DND-41 (cell line): ENCODE measurements around the gene GSAP.

ENCODE experiments used
- ATAC-seq: fragments of 200-7000 bp; cut with Tn5 transposase; 3 replicates; pipeline ENCODE4 v1.9.1; 2021; ENCODE audit warnings: low read depth; ENCODE audit not compliant: insufficient read depth
- DNase-seq: peaks from one replicate; pipeline ENCODE4 v3.0.0-alpha.2; 2020
- H2AFZ ChIP-seq: 2 replicates; pipeline ENCODE4 v1.6.0; 2012; ENCODE audit warnings: low read depth, low read length
- H3K27ac ChIP-seq: 2 replicates; pipeline ENCODE4 v1.5.1; 2012; ENCODE audit warnings: low read length, inconsistent platforms
- H3K27me3 ChIP-seq: fragments of 200-600 bp; sonication (generic); 2 replicates; pipeline ENCODE4 v1.6.0; 2012; ENCODE audit warnings: low read length, mild to moderate bottlenecking, inconsistent platforms; ENCODE audit not compliant: insufficient read depth, poor library complexity
- H3K36me3 ChIP-seq: 2 replicates; pipeline ENCODE4 v1.5.1; 2012; ENCODE audit warnings: low read length, inconsistent platforms; ENCODE audit not compliant: insufficient read depth
- H3K4me1 ChIP-seq: 2 replicates; pipeline ENCODE4 v1.5.1; 2012; ENCODE audit warnings: mild to moderate bottlenecking, low read length; ENCODE audit not compliant: insufficient read depth
- H3K4me2 ChIP-seq: 2 replicates; pipeline ENCODE4 v1.6.0; 2012; ENCODE audit warnings: mild to moderate bottlenecking, moderate library complexity, low read length, inconsistent platforms; ENCODE audit not compliant: insufficient read depth
- H3K4me3 ChIP-seq, 2 experiments: fragments of 200-600 bp in 1 of 2; shearing (Covaris generic) in 1 of 2; 2 replicates each; pipeline ENCODE4 v1.5.1; 2012 to 2016; ENCODE audit warnings: inconsistent platforms in 2 of 2, low read length in 2 of 2, mild to moderate bottlenecking in 2 of 2, low read depth in 1 of 2, moderate library complexity in 1 of 2
- H3K79me2 ChIP-seq: 2 replicates; pipeline ENCODE4 v1.6.0; 2012; ENCODE audit warnings: low read length, inconsistent platforms; ENCODE audit not compliant: insufficient read depth
- H3K9ac ChIP-seq: 2 replicates; pipeline ENCODE4 v1.6.0; 2012; ENCODE audit warnings: low read depth, mild to moderate bottlenecking, inconsistent platforms, low read length, moderate library complexity
- H3K9me3 ChIP-seq: 2 replicates; pipeline ENCODE4 v1.5.1; 2012; ENCODE audit warnings: low read length, moderate library complexity, mild to moderate bottlenecking, inconsistent platforms; ENCODE audit not compliant: insufficient read depth, severe bottlenecking
- H4K20me1 ChIP-seq: 2 replicates; pipeline ENCODE4 v1.6.0; 2012; ENCODE audit warnings: low read length; ENCODE audit not compliant: insufficient read depth
- CTCF ChIP-seq: IDR thresholded peaks from 2 replicates; pipeline ENCODE4 v1.5.1; 2012; ENCODE audit warnings: borderline replicate concordance, low read length, moderate library complexity, mild to moderate bottlenecking; ENCODE audit not compliant: poor library complexity, severe bottlenecking; ENCODE audit errors: extremely low read depth
- EZH2 ChIP-seq: IDR thresholded peaks from 3 replicates; pipeline ENCODE4 v1.6.1; 2012; ENCODE audit warnings: borderline replicate concordance, low read depth, mild to moderate bottlenecking, moderate library complexity, low read length, inconsistent platforms; ENCODE audit not compliant: severe bottlenecking

Gene GSAP

GRCh38 chr7:77339726-77340125, 76.4 kb downstream of the GSAP start:
- Histone ChIP-seq H3K79me2 (no peaks in the 10 kb centered on the region), H3K4me2 (no peak overlapping the region), H4K20me1 (no peaks in the 10 kb centered on the region), H3K4me1 (no peaks in the 10 kb centered on the region), H2AFZ (no peak overlapping the region), H3K9ac (no peak overlapping the region), H3K36me3 (no peaks in the 10 kb centered on the region), H3K27me3 (no peaks in the 10 kb centered on the region), H3K27ac (no peak overlapping the region), H3K9me3 (no peaks in the 10 kb centered on the region), H3K4me3 (no peak overlapping the region)
- DNase-seq (no peak), ATAC-seq (no peak)
- TF ChIP-seq CTCF, result no peak
- no peak for TF ChIP-seq EZH2

GRCh38 chr7:77338883-77339629, 77.1 kb downstream of the GSAP start:
- ATAC-seq (no peak), DNase-seq (no peak)
- TF ChIP-seq CTCF (no peak), EZH2 (no peak)
- H3K4me3 ChIP-seq, result no peak overlapping the region
- H3K27me3 ChIP-seq, result no peaks in the 10 kb centered on the region
- H3K79me2 ChIP-seq, result no peaks in the 10 kb centered on the region
- H3K27ac ChIP-seq, result no peak overlapping the region
- no peak overlapping the region for H2AFZ ChIP-seq
- no peak overlapping the region for H3K4me2 ChIP-seq
- no peaks in the 10 kb centered on the region for H3K4me1 ChIP-seq
- H3K9me3 ChIP-seq, result no peaks in the 10 kb centered on the region
- H4K20me1 ChIP-seq, result no peaks in the 10 kb centered on the region
- no peak overlapping the region for H3K9ac ChIP-seq
- H3K36me3 ChIP-seq, result no peaks in the 10 kb centered on the region

GRCh38 chr7:77338260-77338659, 77.9 kb downstream of the GSAP start:
- TF ChIP-seq CTCF (no peak), EZH2 (no peak)
- DNase-seq (no peak), ATAC-seq (no peak)
- no peaks in the 10 kb centered on the region for H3K79me2 ChIP-seq
- no peak overlapping the region for H3K9ac ChIP-seq
- H3K4me3 ChIP-seq, result no peak overlapping the region
- H3K27me3 ChIP-seq, result no peaks in the 10 kb centered on the region
- no peak overlapping the region for H3K27ac ChIP-seq
- H3K9me3 ChIP-seq, result no peaks in the 10 kb centered on the region
- no peak overlapping the region for H3K4me2 ChIP-seq
- no peaks in the 10 kb centered on the region for H3K36me3 ChIP-seq
- no peaks in the 10 kb centered on the region for H3K4me1 ChIP-seq
- H4K20me1 ChIP-seq, result no peaks in the 10 kb centered on the region
- no peak overlapping the region for H2AFZ ChIP-seq
